Endothelial cell of umbilical vein (primary cell): ENCODE data around the gene KERA. TPM values are rescaled to one million over a fixed set of nuclear protein-coding genes. Genes with fewer than 3 reads are reported as not detected.

Source experiments
- BruUV-seq: library from RNA; stranded (reverse); fragments of 400-500 nt; replicated peaks from 2 replicates; lab custom pipeline; 2021; lab: Mats Ljungman, UMichigan
- CTCF ChIA-PET: fragments of 300-600, 350-600 bp; sonication (Branson Sonifier 250); formaldehyde crosslinking; loops from one replicate; lab custom pipeline; 2021; ENCODE audit warnings: antibody characterized with exemption, inconsistent platforms; lab: Charles Lee
- POLR2A ChIA-PET: fragments of 300-600, 350-600 bp; sonication (Branson Sonifier 250); formaldehyde crosslinking; loops from one replicate; lab custom pipeline; 2021; ENCODE audit warnings: antibody characterized with exemption, inconsistent platforms; lab: Charles Lee
- DNase-seq: peaks from one replicate; pipeline ENCODE4 v3.0.0-alpha.2; 2011; ENCODE audit warnings: low read depth, low spot score
- FAIRE-seq: peaks from 2 replicates; lab custom pipeline; 2011; peaks lifted over from hg19 to GRCh38; lab: Jason Lieb, UNC
- H2AFZ ChIP-seq: 2 replicates; pipeline ENCODE4 v1.6.0; 2012; ENCODE audit warnings: low read depth, low read length, control low read depth, inconsistent platforms
- H3K27ac ChIP-seq: 2 replicates; pipeline ENCODE4 v1.5.1; 2011; ENCODE audit warnings: low read depth, mild to moderate bottlenecking, control low read depth, low read length, moderate library complexity; ENCODE audit not compliant: insufficient read depth
- H3K27me3 ChIP-seq, 2 experiments: 2 replicates each; pipeline versions ENCODE4 v1.6.0 to v1.6.1; 2011; ENCODE audit warnings: low read length in 2 of 2, mixed read lengths in 1 of 2; ENCODE audit not compliant: control insufficient read depth in 2 of 2, insufficient read depth in 2 of 2
- H3K36me3 ChIP-seq, 2 experiments: 2 replicates in 1 of 2; 3 replicates in 1 of 2; pipeline ENCODE4 v1.5.1; 2011; ENCODE audit warnings: low read length in 2 of 2, mild to moderate bottlenecking in 1 of 2, moderate library complexity in 1 of 2; ENCODE audit not compliant: control insufficient read depth in 2 of 2, insufficient read depth in 2 of 2; ENCODE audit errors: extremely low read depth in 1 of 2
- H3K4me1 ChIP-seq: 3 replicates; pipeline ENCODE4 v1.5.1; 2011; ENCODE audit warnings: mild to moderate bottlenecking, low read length; ENCODE audit not compliant: control insufficient read depth, insufficient read depth; ENCODE audit errors: extremely low read depth
- H3K4me2 ChIP-seq: 2 replicates; pipeline ENCODE4 v1.6.1; 2011; ENCODE audit warnings: low read length, control low read depth, mixed read lengths; ENCODE audit not compliant: insufficient read depth
- H3K4me3 ChIP-seq, 3 experiments: fragments of 200-600 bp in 1 of 3; sonication (generic), shearing (Covaris generic) in 1 of 3; replicated peaks in 1 of 3; 2 replicates each; pipeline ENCODE4 v1.5.1; 2011 to 2016; ENCODE audit warnings: control low read depth in 3 of 3, low read length in 3 of 3, mild to moderate bottlenecking in 2 of 3, inconsistent platforms in 1 of 3, low read depth in 1 of 3, moderate library complexity in 1 of 3; ENCODE audit not compliant: insufficient read depth in 1 of 3
- H3K79me2 ChIP-seq: 2 replicates; pipeline ENCODE4 v1.6.0; 2012; ENCODE audit warnings: low read length, inconsistent platforms; ENCODE audit not compliant: control insufficient read depth, insufficient read depth
- H3K9ac ChIP-seq: replicated peaks from 2 replicates; pipeline ENCODE3; 2011; ENCODE audit warnings: low read length, control low read depth; ENCODE audit not compliant: insufficient read depth; ENCODE audit errors: extremely low read depth
- H3K9me1 ChIP-seq: replicated peaks from 3 replicates; pipeline ENCODE4 v1.6.0; 2011; ENCODE audit warnings: mild to moderate bottlenecking, low read length; ENCODE audit not compliant: control insufficient read depth, insufficient read depth; ENCODE audit errors: extremely low read depth
- H3K9me3 ChIP-seq: replicated peaks from 2 replicates; pipeline ENCODE4 v1.5.1; 2012; ENCODE audit warnings: low read length, inconsistent platforms; ENCODE audit not compliant: control insufficient read depth, insufficient read depth
- H4K20me1 ChIP-seq: replicated peaks from 2 replicates; pipeline ENCODE3; 2011; ENCODE audit warnings: mild to moderate bottlenecking, low read length; ENCODE audit not compliant: control insufficient read depth, insufficient read depth; ENCODE audit errors: extremely low read depth
- CTCF ChIP-seq, 2 donors: IDR thresholded peaks; 1 replicate in 1 of 2; 2 replicates in 1 of 2; pipeline ENCODE4 v1.5.1; 2011; ENCODE audit warnings: low read length in 2 of 2, mild to moderate bottlenecking in 2 of 2, moderate library complexity in 2 of 2, control low read depth in 1 of 2, inconsistent platforms in 1 of 2, low read depth in 1 of 2; ENCODE audit not compliant: insufficient read depth in 1 of 2; ENCODE audit errors: extremely low read depth in 1 of 2
- EZH2 ChIP-seq: IDR thresholded peaks from 2 replicates; pipeline ENCODE4 v1.6.1; 2012; ENCODE audit warnings: borderline replicate concordance, low read depth, mild to moderate bottlenecking, moderate library complexity, low read length, inconsistent platforms; ENCODE audit not compliant: severe bottlenecking
- FOS ChIP-seq: IDR thresholded peaks from 2 replicates; pipeline ENCODE4 v1.6.1; 2011; ENCODE audit warnings: mild to moderate bottlenecking, low read length, moderate library complexity, borderline replicate concordance; ENCODE audit not compliant: insufficient read depth
- GATA2 ChIP-seq: IDR thresholded peaks from 2 replicates; pipeline ENCODE4 v1.7.0; 2011; ENCODE audit warnings: low read depth, mild to moderate bottlenecking, moderate library complexity, mixed read lengths, low read length; ENCODE audit not compliant: insufficient read length, insufficient read depth
- JUN ChIP-seq: IDR thresholded peaks from 2 replicates; pipeline ENCODE4 v1.6.1; 2011; ENCODE audit warnings: borderline replicate concordance, low read depth; ENCODE audit not compliant: insufficient read length, insufficient read depth
- MAX ChIP-seq: IDR thresholded peaks from 2 replicates; pipeline ENCODE4 v1.6.1; 2011; ENCODE audit not compliant: insufficient read depth, insufficient read length
- MYC ChIP-seq: IDR thresholded peaks from one replicate; pipeline ENCODE4 v1.6.1; 2011; ENCODE audit warnings: mild to moderate bottlenecking, low read depth, low read length
- POLR2A ChIP-seq: IDR thresholded peaks from 2 replicates; pipeline ENCODE4 v1.6.1; 2012; ENCODE audit warnings: low read depth, mild to moderate bottlenecking, control low read depth, low read length
- POLR2AphosphoS5 ChIP-seq: IDR thresholded peaks from 2 replicates; pipeline ENCODE4 v1.6.1; 2012; ENCODE audit warnings: low read depth, mild to moderate bottlenecking, control low read depth, low read length, moderate library complexity; ENCODE audit not compliant: insufficient read depth
- dilution Hi-C: fragments of 300-500 bp; cut with MboI; formaldehyde crosslinking; loops from one replicate; pipeline ENCODE4 v1.15.0; 2019; ENCODE audit warnings: low sequenced_read_pairs; ENCODE audit not compliant: extremely low pct_ligation_motif_present
- intact Hi-C: fragments of 100-400 bp; cut with micrococcal nuclease; formaldehyde crosslinking; loops from one replicate; pipeline ENCODE4 v1.10.0; 2022
- polyA plus RNA-seq, 4 experiments: library from polyadenylated mRNA; depleted of rRNA in 3 of 4; stranded (reverse) in 3 of 4; unstranded in 1 of 4; fragments of >200 nt; gene quantifications; 2 replicates each; pipeline versions ENCODE4 v1.2.1 to v1.2.3, GENCODE V29; 2011 to 2012; ENCODE audit warnings: missing spikeins in 1 of 4
- total RNA-seq: library from RNA; stranded (reverse); gene quantifications from 2 replicates; pipeline ENCODE4 v1.2.3, GENCODE V29; 2021

The KERA gene
- total and polyA plus RNA-seq, 2 donors (not counting 3 experiments of a cell fraction or from before 2014, with no cell fraction given) = not detected

- no peak for TF ChIP-seq MAX
- FAIRE-seq = no peak
- no TSS peak for BruUV-seq
- Histone ChIP-seq H2AFZ (no peak overlapping the region), H3K9ac (no peak overlapping the region), H3K27me3 (no peaks in the 10 kb centered on the region), H3K79me2 (no peaks in the 10 kb centered on the region), H3K27ac (no peak overlapping the region), H3K4me1 (no peaks in the 10 kb centered on the region), H3K4me3 (no peak overlapping the region), H3K4me2 (no peak overlapping the region), H3K36me3 (no peaks in the 10 kb centered on the region), H3K9me3 (no peaks in the 10 kb centered on the region), H4K20me1 (no peaks in the 10 kb centered on the region), H3K9me1 (no peaks in the 10 kb centered on the region)
- POLR2A ChIA-PET = no interaction called here
- intact Hi-C loops (no loop called here), dilution Hi-C loops (no loop called here)
- CTCF ChIA-PET = interaction anchor here (1.2 kb wide), 1 partner anchor 12 kb away, joined by 3 read pairs; no protein-coding TSS in a partner anchor
- no peak for DNase-seq
Measured at GRCh38 chr12:91058786-91059185, 962 bp upstream of the KERA start.

GRCh38 chr12:91056488-91056887, 1.3 kb downstream of the KERA start:
- Histone ChIP-seq H3K27ac (no peak overlapping the region), H3K9me3 (no peaks in the 10 kb centered on the region), H3K9ac (no peak overlapping the region), H3K27me3 (no peaks in the 10 kb centered on the region), H3K4me1 (no peaks in the 10 kb centered on the region), H3K9me1 (no peaks in the 10 kb centered on the region), H4K20me1 (no peaks in the 10 kb centered on the region), H3K4me2 (no peak overlapping the region), H3K36me3 (no peaks in the 10 kb centered on the region), H2AFZ (no peak overlapping the region), H3K79me2 (no peaks in the 10 kb centered on the region), H3K4me3 (no peak overlapping the region)
- no peak for DNase-seq
- FAIRE-seq = no peak
- POLR2A ChIA-PET = no interaction called here
- no peak for TF ChIP-seq FOS
- TF ChIP-seq POLR2AphosphoS5 = no peak
- TF ChIP-seq MYC = no peak
- no peak for TF ChIP-seq GATA2
- no peak for TF ChIP-seq CTCF (IDR thresholded peaks at IDR 0.05; ENCODE audit: extremely low read depth in 1 of 2, insufficient read depth in 1 of 2, low read depth in 1 of 2, low read length in 2 of 2)
- no peak for TF ChIP-seq JUN
- TF ChIP-seq MAX = no peak
- no peak for TF ChIP-seq EZH2
- no peak for TF ChIP-seq POLR2A
- no TSS peak for BruUV-seq
- CTCF ChIA-PET = interaction anchor here (1.1 to 1.4 kb wide), 2 partner anchors 7 to 14 kb away, joined by 3 to 4 read pairs; no protein-coding TSS in a partner anchor
- dilution Hi-C loops = no loop called here
- intact Hi-C loops = no loop called here
